ENCODE measurements around the gene HS3ST5. TPM values are rescaled to one million over a fixed set of nuclear protein-coding genes. Genes with fewer than 3 reads are reported as not detected.

Gene HS3ST5
- polyA plus RNA-seq, 1 donor (not counting 4 experiments of a cell fraction or from before 2014, with no cell fraction given): not detected

- H2AFZ ChIP-seq (ENCODE audit: control insufficient read depth, low read length): no peak overlapping the region
- H3K4me2 ChIP-seq (ENCODE audit: control insufficient read depth, extremely low read depth, insufficient read depth, low read depth, low read length): no peak overlapping the region
- H3K9ac ChIP-seq (ENCODE audit: control insufficient read depth, extremely low read depth, insufficient read depth, low read length): no peak overlapping the region
- H3K9me1 ChIP-seq (ENCODE audit: control insufficient read depth, extremely low read depth, insufficient read depth, low read length): no peaks in the 10 kb centered on the region
- H3K9me3 ChIP-seq (ENCODE audit: control insufficient read depth, low read depth, low read length): no peaks in the 10 kb centered on the region
- no peak overlapping the region for H3K27ac ChIP-seq (ENCODE audit: control insufficient read depth, insufficient read depth, low read length)
- no peak for TF ChIP-seq CTCF (optimal IDR thresholded peaks at IDR 0.05 in 1 of 3, IDR thresholded peaks at IDR 0.05 in 1 of 3, conservative IDR thresholded peaks at IDR 0.05 in 1 of 3; ENCODE audit: extremely low read depth in 1 of 3, insufficient read depth in 2 of 3, low read length in 3 of 3)
- TF ChIP-seq EZH2 (IDR thresholded peaks at IDR 0.05; ENCODE audit: low read length): no peak
- H3K27me3 ChIP-seq (ENCODE audit: control insufficient read depth, extremely low read depth, insufficient read depth, low read length): no peaks in the 10 kb centered on the region
- H4K20me1 ChIP-seq (ENCODE audit: control insufficient read depth, extremely low read depth, insufficient read depth, low read length): no peaks in the 10 kb centered on the region
- H3K4me1 ChIP-seq (ENCODE audit: control insufficient read depth, extremely low read depth, insufficient read depth, low read length): no peaks in the 10 kb centered on the region
- no peaks in the 10 kb centered on the region for H3K36me3 ChIP-seq (ENCODE audit: control insufficient read depth in 2 of 2, extremely low read depth in 1 of 2, insufficient read depth in 2 of 2, low read length in 2 of 2)
- dilution Hi-C loops (cut with MboI; ENCODE audit: extremely low pct_ligation_motif_present, low sequenced_read_pairs): no loop called here
- no peaks in the 10 kb centered on the region for H3K79me2 ChIP-seq (ENCODE audit: control insufficient read depth, insufficient read depth, low read length)
- no peak overlapping the region for H3K4me3 ChIP-seq (ENCODE audit: control insufficient read depth in 2 of 3, extremely low read depth in 1 of 3, insufficient read depth in 2 of 3, low read depth in 1 of 3, low read length in 3 of 3)
- DNase-seq (ENCODE audit: low read depth, low spot score): no peak
- FAIRE-seq: no peak
Observed at GRCh38 chr6:114157848-114158247, 185.0 kb downstream of the HS3ST5 start.

- H3K79me2 ChIP-seq (ENCODE audit: control insufficient read depth, insufficient read depth, low read length): no peaks in the 10 kb centered on the region
- no peaks in the 10 kb centered on the region for H3K27me3 ChIP-seq (ENCODE audit: control insufficient read depth, extremely low read depth, insufficient read depth, low read length)
- DNase-seq (ENCODE audit: low read depth, low spot score) (no peak), FAIRE-seq (no peak)
- H2AFZ ChIP-seq (ENCODE audit: control insufficient read depth, low read length): no peak overlapping the region
- no peak for TF ChIP-seq EZH2 (IDR thresholded peaks at IDR 0.05; ENCODE audit: low read length)
- TF ChIP-seq CTCF (optimal IDR thresholded peaks at IDR 0.05 in 1 of 3, IDR thresholded peaks at IDR 0.05 in 1 of 3, conservative IDR thresholded peaks at IDR 0.05 in 1 of 3; ENCODE audit: extremely low read depth in 1 of 3, insufficient read depth in 2 of 3, low read length in 3 of 3): no peak
- no peak overlapping the region for H3K9ac ChIP-seq (ENCODE audit: control insufficient read depth, extremely low read depth, insufficient read depth, low read length)
- no peaks in the 10 kb centered on the region for H3K4me1 ChIP-seq (ENCODE audit: control insufficient read depth, extremely low read depth, insufficient read depth, low read length)
- dilution Hi-C loops (cut with MboI; ENCODE audit: extremely low pct_ligation_motif_present, low sequenced_read_pairs): no loop called here
- no peak overlapping the region for H3K4me3 ChIP-seq (ENCODE audit: control insufficient read depth in 2 of 3, extremely low read depth in 1 of 3, insufficient read depth in 2 of 3, low read depth in 1 of 3, low read length in 3 of 3)
- no peaks in the 10 kb centered on the region for H3K9me1 ChIP-seq (ENCODE audit: control insufficient read depth, extremely low read depth, insufficient read depth, low read length)
- no peak overlapping the region for H3K27ac ChIP-seq (ENCODE audit: control insufficient read depth, insufficient read depth, low read length)
- H3K9me3 ChIP-seq (ENCODE audit: control insufficient read depth, low read depth, low read length): no peaks in the 10 kb centered on the region
- H3K36me3 ChIP-seq (ENCODE audit: control insufficient read depth in 2 of 2, extremely low read depth in 1 of 2, insufficient read depth in 2 of 2, low read length in 2 of 2): no peaks in the 10 kb centered on the region
- H4K20me1 ChIP-seq (ENCODE audit: control insufficient read depth, extremely low read depth, insufficient read depth, low read length): no peaks in the 10 kb centered on the region
- no peak overlapping the region for H3K4me2 ChIP-seq (ENCODE audit: control insufficient read depth, extremely low read depth, insufficient read depth, low read depth, low read length)
Observed at GRCh38 chr6:114155763-114156162, 187.1 kb downstream of the HS3ST5 start.
